Erythroblast (primary cell): ENCODE results near the gene PLAAT4.
"Not testable (repeated sequence)": the region's sequence is repeated elsewhere in the genome, so short reads cannot be mapped to it uniquely, and the experiment has no call there.

Experiments used
- DNase-seq, 2 experiments: peaks; one replicate each; lab custom pipeline; 2025; lab: John Stamatoyannopoulos, UW
- GATA1 ChIP-seq: IDR thresholded peaks from 2 replicates; pipeline ENCODE4 v1.6.1; 2011; ENCODE audit warnings: low read depth, mild to moderate bottlenecking, control low read depth, low read length, moderate library complexity
- POLR2A ChIP-seq: IDR thresholded peaks from 2 replicates; pipeline ENCODE4 v1.6.1; 2011; ENCODE audit warnings: mild to moderate bottlenecking, low read length

Gene PLAAT4

GRCh38 chr11:63520606-63521170 is 15.9 kb upstream of the PLAAT4 start:
- DNase-seq = no peak
- TF ChIP-seq POLR2A (no peak), GATA1 (no peak)

GRCh38 chr11:63521896-63522295 is 14.7 kb upstream of the PLAAT4 start:
- no peak for DNase-seq
- TF ChIP-seq POLR2A = no peak

- TF ChIP-seq GATA1 (no peak), POLR2A (no peak)
- no peak for DNase-seq
Observed at GRCh38 chr11:63523151-63523550, 13.5 kb upstream of the PLAAT4 start.

GRCh38 chr11:63527667-63528066 is 8.9 kb upstream of the PLAAT4 start:
- TF ChIP-seq GATA1 (no peak), POLR2A (no peak)
- no peak for DNase-seq

- DNase-seq = not testable (repeated sequence)
Observed at GRCh38 chr11:63528156-63528555, 8.5 kb upstream of the PLAAT4 start.

- not testable (repeated sequence) for DNase-seq
Observed at GRCh38 chr11:63528729-63529278, 7.8 kb upstream of the PLAAT4 start.

GRCh38 chr11:63529373-63529772 is 7.2 kb upstream of the PLAAT4 start:
- DNase-seq = not testable (repeated sequence)

GRCh38 chr11:63530021-63530420 is 6.6 kb upstream of the PLAAT4 start:
- DNase-seq = no peak
- TF ChIP-seq POLR2A (no peak), GATA1 (no peak)

- not testable (repeated sequence) for DNase-seq
Observed at GRCh38 chr11:63531074-63531792, 5.4 kb upstream of the PLAAT4 start.

- no peak for DNase-seq
- TF ChIP-seq POLR2A (no peak), GATA1 (no peak)
Observed at GRCh38 chr11:63532117-63532516, 4.5 kb upstream of the PLAAT4 start.

GRCh38 chr11:63532799-63533475 is 3.7 kb upstream of the PLAAT4 start:
- TF ChIP-seq GATA1 (no peak), POLR2A (no peak)
- no peak for DNase-seq

- TF ChIP-seq GATA1 (no peak), POLR2A (no peak)
- DNase-seq = no peak
Observed at GRCh38 chr11:63534076-63534475, 2.5 kb upstream of the PLAAT4 start.

- TF ChIP-seq POLR2A (no peak), GATA1 (no peak)
- no peak for DNase-seq
Observed at GRCh38 chr11:63534895-63535461, 1.6 kb upstream of the PLAAT4 start.

GRCh38 chr11:63535734-63536133 is 874 bp upstream of the PLAAT4 start:
- no peak for DNase-seq

More at GRCh38 chr11:63535734-63536133, 874 bp upstream of the PLAAT4 start:
- no peak for TF ChIP-seq POLR2A
